Natural killer cell (primary cell): Measurements from ENCODE around the gene RCN1. TPM values are rescaled to one million over a fixed set of nuclear protein-coding genes. Genes with fewer than 3 reads are reported as not detected.
"Not testable (repeated sequence)": the region's sequence is repeated elsewhere in the genome, so short reads cannot be mapped to it uniquely, and the experiment has no call there.

Experiments
- ATAC-seq, 3 donors: fragments of 150-1000 bp in 2 of 3; fragments of 200-7000 bp in 1 of 3; cut with Tn5 transposase; 1 replicate in 1 of 3; 2 replicates in 2 of 3; pipeline ENCODE4 v1.10.0; 2021; ENCODE audit warnings: mild to moderate bottlenecking in 2 of 3, moderate library complexity in 2 of 3
- DNase-seq, 2 donors: peaks; one replicate each; pipeline versions ENCODE4 v3.0.0 to v3.0.0-alpha.2; 2013 to 2021; ENCODE audit warnings: mixed read lengths in 1 of 2
- H3K27ac ChIP-seq: one replicate; pipeline ENCODE4 v1.5.1; 2013; ENCODE audit warnings: mild to moderate bottlenecking, low read length
- H3K27me3 ChIP-seq: one replicate; pipeline ENCODE4 v1.6.1; 2013; ENCODE audit warnings: low read length; ENCODE audit not compliant: control insufficient read depth, insufficient read depth
- H3K36me3 ChIP-seq: one replicate; pipeline ENCODE4 v1.6.1; 2013; ENCODE audit warnings: low read length; ENCODE audit not compliant: control insufficient read depth, insufficient read depth
- H3K4me1 ChIP-seq: one replicate; pipeline ENCODE4 v1.6.1; 2013; ENCODE audit warnings: low read length; ENCODE audit not compliant: control insufficient read depth, insufficient read depth
- H3K4me3 ChIP-seq: one replicate; pipeline ENCODE4 v1.5.1; 2013; ENCODE audit warnings: low read length
- H3K9me3 ChIP-seq: one replicate; pipeline ENCODE4 v1.6.1; 2013; ENCODE audit warnings: low read length; ENCODE audit not compliant: control insufficient read depth, insufficient read depth
- H3K27ac Mint-ChIP-seq, 2 donors: one replicate each; pipeline ENCODE4 v1.8.0; 2022; ENCODE audit warnings: mild to moderate bottlenecking in 2 of 2, mixed read lengths in 2 of 2, moderate library complexity in 1 of 2
- H3K27me3 Mint-ChIP-seq, 2 donors: one replicate each; pipeline ENCODE4 v1.8.0; 2022; ENCODE audit warnings: low read depth in 2 of 2, mixed read lengths in 2 of 2
- H3K36me3 Mint-ChIP-seq: one replicate; pipeline ENCODE4 v1.8.0; 2022; ENCODE audit warnings: mixed read lengths
- H3K4me1 Mint-ChIP-seq, 2 donors: one replicate each; pipeline ENCODE4 v1.8.0; 2022; ENCODE audit warnings: mixed read lengths in 2 of 2
- H3K4me3 Mint-ChIP-seq: one replicate; pipeline ENCODE4 v1.8.0; 2022; ENCODE audit warnings: mild to moderate bottlenecking, moderate library complexity, mixed read lengths
- H3K9me3 Mint-ChIP-seq, 2 donors: one replicate each; pipeline ENCODE4 v1.8.0; 2022; ENCODE audit warnings: mixed read lengths in 2 of 2
- CTCF ChIP-seq: fragments of 200-600 bp; IDR thresholded peaks from one replicate; pipeline ENCODE4 v1.8.0; 2022; ENCODE audit warnings: antibody characterized with exemption
- WGBS: methylation state at CpG from one replicate; pipeline ENCODE4 v1.1.7; 2013; ENCODE audit warnings: missing lambda C conversion rate; ENCODE audit not compliant: insufficient coverage; 5-methylcytosine and 5-hydroxymethylcytosine counted together
- intact Hi-C: fragments of 100-400 bp; cut with micrococcal nuclease; formaldehyde crosslinking; loops from one replicate; pipeline ENCODE4 v1.14.2; 2022
- total RNA-seq, 4 donors: library from RNA; stranded (reverse); fragments of 120-200 nt in 1 of 4; gene quantifications; one replicate each; pipeline versions ENCODE4 v1.2.3 to v1.2.4, GENCODE V29; 2013 to 2022

RCN1 gene
- total RNA-seq, 3 donors from 2014 or later (not counting 1 experiment from before 2014, with no cell fraction given): 19.1 to 21.2 (median 20.3) TPM

DNA sequence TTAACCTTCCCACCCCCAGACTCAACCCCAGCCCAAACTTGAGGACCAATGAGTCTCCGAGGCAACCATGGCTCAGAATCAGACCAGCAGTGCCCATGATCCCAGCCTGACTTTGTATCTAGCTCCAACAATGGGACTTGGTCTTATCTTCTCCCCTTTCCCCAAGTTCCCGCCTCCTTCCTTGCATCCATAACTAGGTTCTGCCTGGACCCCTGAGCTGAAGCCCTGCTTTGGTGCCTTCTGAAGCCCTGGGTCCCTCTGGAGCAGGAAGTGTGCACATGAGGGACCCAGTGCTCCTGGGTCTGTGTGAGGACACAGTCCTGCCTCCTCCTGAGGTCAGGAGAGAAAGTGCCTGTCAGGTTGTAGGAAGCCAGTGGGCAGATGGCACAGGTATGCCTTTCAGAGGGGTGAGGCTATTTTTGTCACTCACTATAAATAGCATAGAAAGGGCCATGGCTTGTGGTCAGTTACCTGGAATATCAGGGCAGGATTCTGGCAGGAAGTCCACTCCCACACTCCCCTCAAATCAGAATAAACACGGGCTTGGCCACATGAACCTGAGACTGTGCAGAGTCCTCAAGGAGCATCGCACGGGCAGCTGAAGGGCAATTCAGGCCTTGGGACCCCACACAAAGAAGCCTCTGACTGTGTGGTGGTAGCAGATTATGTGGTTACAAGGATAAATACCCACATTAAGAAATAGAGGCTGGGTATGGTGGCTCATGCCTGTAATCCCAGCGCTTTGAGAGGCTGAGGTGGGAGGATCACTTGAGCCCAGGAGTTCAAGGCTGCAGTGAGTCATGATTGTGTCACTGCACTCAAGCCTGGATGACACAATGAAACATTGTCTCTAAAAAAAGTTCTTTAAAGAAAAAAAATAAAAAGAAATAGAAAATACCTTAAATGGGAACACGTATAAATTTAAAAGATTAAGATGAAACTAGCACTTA, 27.4 kb downstream of the RCN1 start:
- peaks cover 0 to 5% of the 10 kb centered on the region in 2 donors for H3K27me3 Mint-ChIP-seq
- Histone ChIP-seq H3K9me3 (no peaks in the 10 kb centered on the region), H3K4me1 (peaks cover 35% of the 10 kb centered on the region), H3K27ac (no peak overlapping the region), H3K4me3 (no peak overlapping the region), H3K36me3 (no peaks in the 10 kb centered on the region), H3K27me3 (no peaks in the 10 kb centered on the region)
- DNase-seq (no peak), ATAC-seq (no peak)
- H3K27ac Mint-ChIP-seq: peak overlapping the region in 1 of 2 donors; percentile 11
- no peak for TF ChIP-seq CTCF
- no peaks in the 10 kb centered on the region for H3K36me3 Mint-ChIP-seq
- intact Hi-C loops: no loop called here
- H3K9me3 Mint-ChIP-seq: peaks cover 0 to 4% of the 10 kb centered on the region in 2 donors
- 93% methylated on average over 6 of the region's 7 CpGs for WGBS
- H3K4me3 Mint-ChIP-seq: no peak overlapping the region
- peaks cover 49 to 65% of the 10 kb centered on the region in 2 donors for H3K4me1 Mint-ChIP-seq

GRCh38 chr11:32119139-32119538, 28.3 kb downstream of the RCN1 start:
- H3K27ac ChIP-seq, H3K4me3 Mint-ChIP-seq, H3K9me3 ChIP-seq, H3K27me3 Mint-ChIP-seq, DNase-seq, H3K9me3 Mint-ChIP-seq, H3K27me3 ChIP-seq, H3K4me3 ChIP-seq, H3K27ac Mint-ChIP-seq, intact Hi-C loops, H3K36me3 Mint-ChIP-seq, H3K36me3 ChIP-seq, ATAC-seq: not testable (repeated sequence)
- peaks cover 38% of the 10 kb centered on the region for H3K4me1 ChIP-seq
- peaks cover 49 to 66% of the 10 kb centered on the region in 2 donors for H3K4me1 Mint-ChIP-seq
- 100% methylated on average over 5 of the region's 5 CpGs for WGBS

DNA sequence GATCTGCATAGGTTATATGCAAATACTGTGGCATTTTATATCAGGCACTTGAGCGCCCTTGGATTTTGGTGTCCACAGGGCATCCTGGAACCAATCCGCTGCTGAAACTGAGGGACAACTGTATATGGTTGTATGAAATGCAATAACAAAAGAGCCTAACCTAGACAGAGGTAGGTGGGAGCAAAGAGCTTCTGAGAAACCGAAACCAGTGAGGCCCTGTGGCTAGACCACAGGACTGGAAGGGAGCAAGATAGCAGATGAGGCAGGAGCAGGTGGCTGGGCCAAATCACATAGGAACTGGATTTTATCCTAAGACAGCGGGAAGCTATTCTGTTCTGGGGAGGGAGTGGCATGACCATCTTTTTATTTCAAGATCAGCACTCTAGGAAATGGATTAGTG, 30.1 kb downstream of the RCN1 start:
- H3K4me1 ChIP-seq: peaks cover 38% of the 10 kb centered on the region
- intact Hi-C loops: no loop called here
- Mint-ChIP-seq H3K36me3 (no peaks in the 10 kb centered on the region), H3K4me3 (peak overlapping the region; percentile 69), H3K27ac (peak overlapping the region; percentile 39 to 59), H3K9me3 (peaks cover 0 to 4% of the 10 kb centered on the region in 2 donors), H3K27me3 (peaks cover 0 to 21% of the 10 kb centered on the region in 2 donors), H3K4me1 (peaks cover 40 to 62% of the 10 kb centered on the region in 2 donors)
- no peaks in the 10 kb centered on the region for H3K36me3 ChIP-seq
- no peak overlapping the region for H3K27ac ChIP-seq
- DNase-seq (peak in 1 of 2 donors; percentile 36), ATAC-seq (peak in 2 of 3 donors; percentile 64 to 71)
- no peaks in the 10 kb centered on the region for H3K27me3 ChIP-seq
- H3K4me3 ChIP-seq: no peak overlapping the region
- TF ChIP-seq CTCF: no peak
- 74% methylated on average over 4 of the region's 4 CpGs for WGBS
- no peaks in the 10 kb centered on the region for H3K9me3 ChIP-seq

DNA sequence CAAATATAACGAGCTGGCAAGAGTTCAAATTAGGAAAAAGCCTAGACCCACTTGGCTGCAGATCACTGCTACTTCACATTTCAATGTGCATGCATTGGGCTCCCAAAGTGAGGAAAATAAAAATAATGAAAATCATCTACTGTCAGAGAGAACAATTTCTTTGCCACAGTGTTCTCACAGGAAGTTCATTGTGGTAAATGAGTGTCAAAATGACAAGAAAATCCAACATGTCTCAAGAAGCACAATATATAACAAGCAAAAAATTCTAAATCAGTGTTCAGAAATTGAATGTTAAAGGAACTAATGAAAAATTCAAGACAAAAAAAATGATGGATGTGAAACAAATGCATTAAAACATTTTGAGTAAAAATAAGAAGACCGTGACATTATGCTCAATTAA, 31.3 kb downstream of the RCN1 start:
- Mint-ChIP-seq H3K27me3 (peaks cover 0 to 27% of the 10 kb centered on the region in 2 donors), H3K4me3 (peak overlapping the region; percentile 78), H3K9me3 (peaks cover 0 to 4% of the 10 kb centered on the region in 2 donors), H3K4me1 (peaks cover 28 to 52% of the 10 kb centered on the region in 2 donors), H3K36me3 (peaks cover 2% of the 10 kb centered on the region), H3K27ac (peak overlapping the region; percentile 32 to 81)
- WGBS: 44% methylated on average over 1 of the region's 2 CpGs
- Histone ChIP-seq H3K27ac (no peak overlapping the region), H3K27me3 (no peaks in the 10 kb centered on the region), H3K36me3 (no peaks in the 10 kb centered on the region), H3K4me3 (no peak overlapping the region), H3K9me3 (no peaks in the 10 kb centered on the region), H3K4me1 (peaks cover 29% of the 10 kb centered on the region)
- ATAC-seq (peak; percentile 58 to 76 (median 72)), DNase-seq (peak in 1 of 2 donors; percentile 28)
- no peak for TF ChIP-seq CTCF
- intact Hi-C loops: loop anchor here (2.0 kb wide), 1 partner anchor 23 kb away; no protein-coding TSS in a partner anchor
